NOMO-1 treated with dmso at 0.1 percent for 144 hours (cell line): Measurements from ENCODE around the gene BBS7.

Experiments used
- DNase-seq: peaks from one replicate; lab custom pipeline; 2025; ENCODE audit not compliant: unreplicated experiment; lab: John Stamatoyannopoulos, UW

Gene BBS7

GRCh38 chr4:121829511-121829910, 40.8 kb downstream of the BBS7 start:
- no peak for DNase-seq

- no peak for DNase-seq
These were observed 42.4 kb downstream of the BBS7 start for GRCh38 chr4:121827853-121828252.

- DNase-seq: no peak
These were observed 45.3 kb downstream of the BBS7 start for GRCh38 chr4:121824950-121825349.

- no peak for DNase-seq
These were observed 46.1 kb downstream of the BBS7 start for GRCh38 chr4:121824171-121824527.

GRCh38 chr4:121823505-121824170, 46.6 kb downstream of the BBS7 start, which contains the start of gene CCNA2:
CCNA2 (minus strand) TSS chr4:121823883; CDS start chr4:121823628, 255 bp downstream.
- DNase-seq: peak; percentile 97

- DNase-seq: peak; percentile 41
These were observed 47.3 kb downstream of the BBS7 start for GRCh38 chr4:121822796-121823504.

- no peak for DNase-seq
These were observed 48.2 kb downstream of the BBS7 start for GRCh38 chr4:121822047-121822446.

GRCh38 chr4:121819216-121819965, 50.9 kb downstream of the BBS7 start:
- DNase-seq: no peak

- DNase-seq: no peak
These were observed 52.1 kb downstream of the BBS7 start for GRCh38 chr4:121818215-121818614.

- DNase-seq: no peak
These were observed 52.6 kb downstream of the BBS7 start for GRCh38 chr4:121817701-121818100.

- no peak for DNase-seq
These were observed 53.3 kb downstream of the BBS7 start for GRCh38 chr4:121817006-121817405.

- no peak for DNase-seq
These were observed 55.5 kb downstream of the BBS7 start for GRCh38 chr4:121814756-121815155.

- DNase-seq: no peak
These were observed 59.2 kb downstream of the BBS7 start for GRCh38 chr4:121811122-121811521.

- no peak for DNase-seq
These were observed 63.9 kb downstream of the BBS7 start for GRCh38 chr4:121806411-121806810.

GRCh38 chr4:121801715-121802075, 68.6 kb downstream of the BBS7 start:
- no peak for DNase-seq

GRCh38 chr4:121800961-121801714, 69.1 kb downstream of the BBS7 start, which contains the start of gene EXOSC9:
EXOSC9 (plus strand) TSS chr4:121801323; CDS start chr4:121801425, 102 bp downstream.
- DNase-seq: peak; percentile 79

- DNase-seq: no peak
These were observed 69.7 kb downstream of the BBS7 start for GRCh38 chr4:121800638-121800960.

- no peak for DNase-seq
These were observed 70.3 kb downstream of the BBS7 start for GRCh38 chr4:121799867-121800501.

GRCh38 chr4:121799208-121799823, 71.0 kb downstream of the BBS7 start:
- DNase-seq: no peak

- no peak for DNase-seq
These were observed 74.0 kb downstream of the BBS7 start for GRCh38 chr4:121796283-121796682.
